B cell (primary cell): ENCODE data around the gene GSTA4. TPM values are rescaled to one million over a fixed set of nuclear protein-coding genes. Genes with fewer than 3 reads are reported as not detected.
"Not testable (repeated sequence)": the region's sequence is repeated elsewhere in the genome, so short reads cannot be mapped to it uniquely, and the experiment has no call there.

Experiments
- ATAC-seq: fragments of 200-7000 bp; cut with Tn5 transposase; one replicate; pipeline ENCODE4 v1.10.0; 2021; ENCODE audit warnings: low read depth, mild to moderate bottlenecking, moderate number of reproducible peaks, moderate library complexity
- CTCF ChIA-PET: fragments of 350-600 bp; sonication (Branson Sonifier 250); formaldehyde crosslinking; loops from one replicate; lab custom pipeline; 2021; ENCODE audit warnings: antibody characterized with exemption, inconsistent platforms; lab: Charles Lee
- POLR2A ChIA-PET: fragments of 350-600 bp; sonication (Branson Sonifier 250); formaldehyde crosslinking; loops from one replicate; lab custom pipeline; 2021; ENCODE audit warnings: antibody characterized with exemption; lab: Charles Lee
- DNase-seq: peaks from one replicate; pipeline ENCODE4 v3.0.0; 2013
- H2AFZ ChIP-seq: 2 replicates; pipeline ENCODE4 v1.6.1; 2012; ENCODE audit warnings: mild to moderate bottlenecking, low read depth, low read length; ENCODE audit not compliant: insufficient read depth, poor library complexity, severe bottlenecking
- H3K27ac ChIP-seq, 2 donors: 1 replicate in 1 of 2; 2 replicates in 1 of 2; pipeline ENCODE4 v1.5.1; 2012 to 2013; ENCODE audit warnings: low read length in 2 of 2, mild to moderate bottlenecking in 2 of 2, moderate library complexity in 1 of 2
- H3K27me3 ChIP-seq, 4 experiments: fragments of 200-600 bp in 1 of 4; sonication (generic) in 1 of 4; replicated peaks in 1 of 4; 1 replicate in 2 of 4; 2 replicates in 2 of 4; pipeline versions ENCODE4 v1.6.1 to v1.7.0; 2013 to 2016; ENCODE audit warnings: low read length in 3 of 4, mild to moderate bottlenecking in 2 of 4, mixed read lengths in 1 of 4, moderate library complexity in 1 of 4; ENCODE audit not compliant: insufficient read depth in 4 of 4, control insufficient read depth in 3 of 4; ENCODE audit errors: control extremely low read depth in 1 of 4
- H3K36me3 ChIP-seq, 2 experiments: replicated peaks in 1 of 2; 1 replicate in 1 of 2; 2 replicates in 1 of 2; pipeline versions ENCODE4 v1.6.1 to v1.7.1; 2013; ENCODE audit warnings: low read length in 1 of 2; ENCODE audit not compliant: insufficient read depth in 2 of 2, control insufficient read depth in 1 of 2; ENCODE audit errors: control extremely low read depth in 1 of 2, extremely low read depth in 1 of 2
- H3K4me1 ChIP-seq, 2 donors: fragments of 200-600 bp in 1 of 2; sonication (generic) in 1 of 2; 1 replicate in 1 of 2; 2 replicates in 1 of 2; pipeline versions ENCODE4 v1.5.1 to v1.6.1; 2013 to 2017; ENCODE audit warnings: low read length in 2 of 2; ENCODE audit not compliant: control insufficient read depth in 2 of 2, insufficient read depth in 2 of 2
- H3K4me2 ChIP-seq: replicated peaks from 2 replicates; pipeline ENCODE3; 2012; ENCODE audit warnings: mild to moderate bottlenecking, low read depth, low read length; ENCODE audit not compliant: poor library complexity, severe bottlenecking
- H3K4me3 ChIP-seq, 5 experiments: fragments of 200-600 bp in 1 of 5; sonication (generic) in 1 of 5; 1 replicate in 3 of 5; 2 replicates in 2 of 5; pipeline versions ENCODE4 v1.5.1 to v1.7.0; 2011 to 2016; ENCODE audit warnings: low read length in 4 of 5, mild to moderate bottlenecking in 4 of 5, low read depth in 2 of 5, control low read depth in 1 of 5, moderate library complexity in 1 of 5; ENCODE audit not compliant: insufficient read depth in 1 of 5; ENCODE audit errors: control extremely low read depth in 1 of 5, extremely low read depth in 1 of 5
- H3K79me2 ChIP-seq: fragments of 200-600 bp; sonication (generic); one replicate; pipeline ENCODE4 v1.6.0; 2016; ENCODE audit warnings: low read length; ENCODE audit not compliant: control insufficient read depth, insufficient read depth
- H3K9ac ChIP-seq: fragments of 200-600 bp; sonication (generic); 2 replicates; pipeline ENCODE4 v1.6.1; 2017; ENCODE audit warnings: mild to moderate bottlenecking, low read length, moderate library complexity
- H3K9me3 ChIP-seq, 3 donors: one replicate each; pipeline versions ENCODE4 v1.6.1 to v1.7.1; 2013; ENCODE audit warnings: low read length in 2 of 3; ENCODE audit not compliant: control insufficient read depth in 2 of 3, insufficient read depth in 1 of 3; ENCODE audit errors: control extremely low read depth in 1 of 3
- H4K20me1 ChIP-seq: 2 replicates; pipeline ENCODE4 v1.6.0; 2012; ENCODE audit warnings: mild to moderate bottlenecking, low read length; ENCODE audit not compliant: insufficient read depth, control insufficient read depth, poor library complexity, severe bottlenecking
- H3K27ac Mint-ChIP-seq: one replicate; pipeline ENCODE4 v1.8.0; 2021; ENCODE audit warnings: mixed read lengths
- H3K27me3 Mint-ChIP-seq: one replicate; pipeline ENCODE4 v1.8.0; 2021; ENCODE audit warnings: mixed read lengths
- H3K4me1 Mint-ChIP-seq: one replicate; pipeline ENCODE4 v1.8.0; 2021; ENCODE audit warnings: mixed read lengths
- H3K4me3 Mint-ChIP-seq: one replicate; pipeline ENCODE4 v1.8.0; 2021; ENCODE audit warnings: mixed read lengths
- H3K9me3 Mint-ChIP-seq: one replicate; pipeline ENCODE4 v1.8.0; 2022; ENCODE audit warnings: mixed read lengths; ENCODE audit not compliant: insufficient read depth
- CTCF ChIP-seq: fragments of 200-600 bp; IDR thresholded peaks from one replicate; pipeline ENCODE4 v1.8.0; 2022; ENCODE audit warnings: antibody characterized with exemption, mild to moderate bottlenecking
- EZH2 ChIP-seq: IDR thresholded peaks from 2 replicates; pipeline ENCODE4 v1.6.1; 2012; ENCODE audit warnings: borderline replicate concordance, low read depth, mild to moderate bottlenecking, moderate library complexity, low read length; ENCODE audit not compliant: insufficient read depth, poor library complexity, severe bottlenecking
- WGBS: methylation state at CpG from one replicate; pipeline ENCODE4 v1.1.5; 2013; ENCODE audit warnings: missing lambda C conversion rate; ENCODE audit not compliant: insufficient coverage; 5-methylcytosine and 5-hydroxymethylcytosine counted together
- intact Hi-C: fragments of 100-400 bp; cut with micrococcal nuclease; formaldehyde crosslinking; loops from one replicate; pipeline ENCODE4 v1.10.0; 2022
- polyA plus RNA-seq: library from polyadenylated mRNA; depleted of rRNA; stranded (reverse); fragments of >200 nt; gene quantifications from 2 replicates; pipeline ENCODE4 v1.2.3, GENCODE V29; 2012
- total RNA-seq, 2 donors: library from RNA; stranded (reverse); fragments of 120-200 nt in 1 of 2; gene quantifications; 1 replicate in 1 of 2; 2 replicates in 1 of 2; pipeline versions ENCODE4 v1.2.3 to v1.2.4, GENCODE V29; 2013 to 2022

Gene GSTA4
- total and polyA plus RNA-seq, 2 donors (not counting 1 experiment from before 2014, with no cell fraction given) = 1.7 to 4.9 TPM

GRCh38 chr6:52960211-52960610 is 34.9 kb downstream of the GSTA4 start:
- H3K9ac ChIP-seq, H3K4me1 Mint-ChIP-seq, H3K36me3 ChIP-seq, H3K27ac Mint-ChIP-seq, H3K27me3 Mint-ChIP-seq, ATAC-seq, H3K9me3 ChIP-seq, DNase-seq, intact Hi-C loops, H3K27me3 ChIP-seq, H3K27ac ChIP-seq, H3K4me1 ChIP-seq, H3K4me2 ChIP-seq, H3K4me3 ChIP-seq, H3K79me2 ChIP-seq, H4K20me1 ChIP-seq, POLR2A ChIA-PET, H3K9me3 Mint-ChIP-seq, CTCF ChIA-PET, H2AFZ ChIP-seq, H3K4me3 Mint-ChIP-seq: not testable (repeated sequence)
- WGBS = 85% methylated on average over 8 of the region's 8 CpGs

- ChIA-PET POLR2A (no interaction called here), CTCF (no interaction called here)
- Histone ChIP-seq H3K36me3 (no peaks in the 10 kb centered on the region), H3K9ac (no peak overlapping the region), H3K4me2 (no peak overlapping the region), H2AFZ (no peak overlapping the region), H3K79me2 (no peaks in the 10 kb centered on the region), H4K20me1 (no peaks in the 10 kb centered on the region), H3K4me1 (no peaks in the 10 kb centered on the region), H3K27me3 (no peaks in the 10 kb centered on the region), H3K9me3 (peaks cover 0 to 8% (median 0%) of the 10 kb centered on the region in 3 donors), H3K4me3 (no peak overlapping the region), H3K27ac (no peak overlapping the region)
- ATAC-seq = no peak
- TF ChIP-seq EZH2 (no peak), CTCF (no peak)
- Mint-ChIP-seq H3K9me3 (no peaks in the 10 kb centered on the region), H3K4me1 (peaks cover 2% of the 10 kb centered on the region), H3K27ac (no peak overlapping the region), H3K27me3 (peaks cover 11% of the 10 kb centered on the region), H3K4me3 (no peak overlapping the region)
- intact Hi-C loops = no loop called here
- no peak for DNase-seq
- 87% methylated on average over 4 of the region's 8 CpGs for WGBS
Measured at GRCh38 chr6:52958546-52959255, 36.4 kb downstream of the GSTA4 start.
